DOHH2 (cell line): ENCODE data around the gene SEMA3D.
"Not testable (repeated sequence)": the region's sequence is repeated elsewhere in the genome, so short reads cannot be mapped to it uniquely, and the experiment has no call there.

Source experiments
- EZH2phosphoT487 ChIP-seq: fragments of 200-600 bp; sonication (generic); IDR thresholded peaks from 2 replicates; pipeline ENCODE4 v1.6.1; 2017; ENCODE audit warnings: borderline replicate concordance, mild to moderate bottlenecking, antibody characterized with exemption, low read length, moderate library complexity, mixed read lengths
- TF ChIP-seq, protein P1 (sequence below): fragments of 200-600 bp; sonication (generic); IDR thresholded peaks from one replicate; pipeline ENCODE4 v1.5.1; 2014; ENCODE audit warnings: antibody characterized with exemption, mild to moderate bottlenecking, low read depth, low read length; ENCODE audit not compliant: poor library complexity, severe bottlenecking

DNA sequence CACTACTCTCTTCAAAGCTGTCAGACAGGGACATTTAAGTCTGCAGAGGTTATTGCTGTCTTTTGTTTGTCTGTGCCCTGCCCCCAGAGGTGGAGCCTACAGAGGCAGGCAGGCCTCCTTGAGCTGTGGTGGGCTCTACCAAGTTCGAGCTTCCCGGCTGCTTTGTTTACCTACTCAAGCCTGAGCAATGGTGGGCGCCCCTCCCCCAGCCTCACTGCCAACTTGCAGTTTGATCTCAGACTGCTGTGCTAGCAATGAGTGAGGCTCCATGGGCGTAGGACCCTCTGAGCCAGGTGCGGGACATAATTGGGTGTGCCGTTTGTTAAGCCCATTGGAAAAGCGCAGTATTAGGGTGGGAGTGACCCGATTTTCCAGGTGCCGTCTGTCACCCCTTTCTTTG, 193.9 kb downstream of the SEMA3D start:
- TF ChIP-seq EZH2phosphoT487, result not testable (repeated sequence)
- TF ChIP-seq, protein P1, sequence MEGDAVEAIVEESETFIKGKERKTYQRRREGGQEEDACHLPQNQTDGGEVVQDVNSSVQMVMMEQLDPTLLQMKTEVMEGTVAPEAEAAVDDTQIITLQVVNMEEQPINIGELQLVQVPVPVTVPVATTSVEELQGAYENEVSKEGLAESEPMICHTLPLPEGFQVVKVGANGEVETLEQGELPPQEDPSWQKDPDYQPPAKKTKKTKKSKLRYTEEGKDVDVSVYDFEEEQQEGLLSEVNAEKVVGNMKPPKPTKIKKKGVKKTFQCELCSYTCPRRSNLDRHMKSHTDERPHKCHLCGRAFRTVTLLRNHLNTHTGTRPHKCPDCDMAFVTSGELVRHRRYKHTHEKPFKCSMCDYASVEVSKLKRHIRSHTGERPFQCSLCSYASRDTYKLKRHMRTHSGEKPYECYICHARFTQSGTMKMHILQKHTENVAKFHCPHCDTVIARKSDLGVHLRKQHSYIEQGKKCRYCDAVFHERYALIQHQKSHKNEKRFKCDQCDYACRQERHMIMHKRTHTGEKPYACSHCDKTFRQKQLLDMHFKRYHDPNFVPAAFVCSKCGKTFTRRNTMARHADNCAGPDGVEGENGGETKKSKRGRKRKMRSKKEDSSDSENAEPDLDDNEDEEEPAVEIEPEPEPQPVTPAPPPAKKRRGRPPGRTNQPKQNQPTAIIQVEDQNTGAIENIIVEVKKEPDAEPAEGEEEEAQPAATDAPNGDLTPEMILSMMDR, result not testable (repeated sequence)
